Cerebellar cortex (tissue), 1 donor: ENCODE results near the gene PPM1N.
"Not testable (repeated sequence)": the region's sequence is repeated elsewhere in the genome, so short reads cannot be mapped to it uniquely, and the experiment has no call there.

Experiments
- DNase-seq: peaks from one replicate; pipeline ENCODE4 v3.0.0-alpha.2; 2015; ENCODE audit warnings: low spot score

Gene PPM1N

GRCh38 chr19:45508861-45509691 lies 10.8 kb downstream of the PPM1N start:
- DNase-seq = peak; percentile 52

- no peak for DNase-seq
Observed at GRCh38 chr19:45509692-45510015, 11.4 kb downstream of the PPM1N start.

- not testable (repeated sequence) for DNase-seq
Observed at GRCh38 chr19:45510352-45510751, 12.1 kb downstream of the PPM1N start.

- DNase-seq = no peak
Observed at GRCh38 chr19:45511074-45511473, 12.8 kb downstream of the PPM1N start.

- no peak for DNase-seq
Observed at GRCh38 chr19:45512881-45513483, 14.7 kb downstream of the PPM1N start.

- DNase-seq = no peak
Observed at GRCh38 chr19:45514376-45515051, 16.3 kb downstream of the PPM1N start.

GRCh38 chr19:45515081-45515624 lies 16.9 kb downstream of the PPM1N start:
- no peak for DNase-seq

- no peak for DNase-seq
Observed at GRCh38 chr19:45515807-45516401, 17.7 kb downstream of the PPM1N start.

GRCh38 chr19:45517238-45517637 lies 19.0 kb downstream of the PPM1N start:
- no peak for DNase-seq

GRCh38 chr19:45517641-45518468 lies 19.6 kb downstream of the PPM1N start:
- no peak for DNase-seq

- DNase-seq = no peak
Observed at GRCh38 chr19:45518469-45518826, 20.2 kb downstream of the PPM1N start.

GRCh38 chr19:45522010-45522941 lies 24.0 kb downstream of the PPM1N start:
- no peak for DNase-seq

GRCh38 chr19:45523642-45524256 lies 25.5 kb downstream of the PPM1N start:
- peak; percentile 95 for DNase-seq

GRCh38 chr19:45524575-45525129 lies 26.4 kb downstream of the PPM1N start:
- DNase-seq = no peak

GRCh38 chr19:45526143-45526542 lies 27.9 kb downstream of the PPM1N start:
- DNase-seq = peak; percentile 78

- no peak for DNase-seq
Observed at GRCh38 chr19:45526971-45527370, 28.7 kb downstream of the PPM1N start.

GRCh38 chr19:45527731-45528130 lies 29.5 kb downstream of the PPM1N start:
- DNase-seq = no peak

GRCh38 chr19:45528149-45528743 lies 30.0 kb downstream of the PPM1N start:
- peak; percentile 48 for DNase-seq

- DNase-seq = peak; percentile 85
Observed at GRCh38 chr19:45528744-45529419, 30.6 kb downstream of the PPM1N start.
